ENCODE data around the gene NLE1.
"Not testable (repeated sequence)": the region's sequence is repeated elsewhere in the genome, so short reads cannot be mapped to it uniquely, and the experiment has no call there.

Gene NLE1

DNA sequence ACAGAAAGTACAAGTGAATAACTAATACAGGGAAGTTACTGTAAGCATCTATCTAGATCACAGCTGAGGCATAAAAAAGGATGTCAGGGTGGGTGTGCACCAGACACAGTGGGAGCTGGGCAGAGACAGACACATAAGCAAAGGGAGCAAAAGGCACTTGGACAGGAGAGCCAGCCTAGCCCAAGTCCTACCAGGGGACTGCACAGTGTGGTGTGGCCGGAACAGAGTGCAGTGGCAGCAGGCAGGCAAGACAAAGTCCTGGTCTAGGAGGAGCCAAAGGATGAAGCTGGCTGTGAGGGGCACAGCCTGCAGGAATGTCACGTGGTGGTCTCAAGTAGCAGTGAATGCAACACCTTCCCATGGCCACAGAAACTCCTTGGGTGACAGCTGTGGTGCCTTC, 44.3 kb downstream of the NLE1 start:
- ChIA-PET POLR2A (interaction anchor here (0.9 kb wide), 1 partner anchor 13 kb away, joined by 3 read pairs; no protein-coding TSS in a partner anchor), CTCF (interaction anchor here (1.1 kb wide), 1 partner anchor 8 kb away, joined by 5 read pairs; no protein-coding TSS in a partner anchor)
- TF ChIP-seq ZNF384 (IDR thresholded peaks at IDR 0.05) (no peak), FOXM1 (IDR thresholded peaks at IDR 0.05; ENCODE audit: borderline replicate concordance) (no peak), L3MBTL2 (conservative IDR thresholded peaks at IDR 0.05) (no peak), FOXA1 (IDR thresholded peaks at IDR 0.05) (no peak), HDGF (IDR thresholded peaks at IDR 0.05; ENCODE audit: borderline replicate concordance) (no peak), LEF1 (IDR thresholded peaks at IDR 0.05; ENCODE audit: borderline replicate concordance) (no peak)
- no peak for DNase-seq (ENCODE audit: extremely low spot score)

- CTCF ChIA-PET, result interaction anchor here (0.8 kb wide), 1 partner anchor 117 kb away, joined by 3 read pairs; no protein-coding TSS in a partner anchor
Observed at GRCh38 chr17:35095741-35096140, 46.4 kb downstream of the NLE1 start.

DNA sequence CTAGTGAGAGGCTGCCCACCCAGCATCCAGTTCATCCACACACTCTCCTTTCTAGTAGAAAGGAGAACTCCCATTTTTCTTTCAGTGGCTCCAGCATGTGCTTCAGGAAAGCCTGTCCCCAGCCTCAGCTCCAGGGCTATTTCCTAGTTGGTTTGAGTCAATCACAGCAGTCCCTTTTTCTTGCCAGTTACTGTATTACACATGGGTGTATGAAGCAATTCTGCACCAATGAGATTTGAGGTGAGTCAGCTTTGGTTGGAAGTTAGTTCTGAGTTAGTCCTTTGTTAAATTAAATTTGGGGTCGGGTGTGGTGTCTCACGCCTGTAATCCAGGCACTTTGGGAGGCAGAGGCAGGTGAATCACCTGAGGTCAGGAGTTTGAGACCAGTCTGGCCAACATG, 47.2 kb downstream of the NLE1 start:
- DNase-seq (ENCODE audit: extremely low spot score), result no peak
- no peak for TF ChIP-seq SP1 (IDR thresholded peaks at IDR 0.05)
- TF ChIP-seq L3MBTL2 (conservative IDR thresholded peaks at IDR 0.05), result no peak
- CTCF ChIA-PET, result interaction anchor here (0.6 kb wide), 1 partner anchor 683 kb away, joined by 5 read pairs; no protein-coding TSS in a partner anchor
- POLR2A ChIA-PET, result no interaction called here

More at GRCh38 chr17:35095741-35096140, 46.4 kb downstream of the NLE1 start:
- TF ChIP-seq LEF1 (IDR thresholded peaks at IDR 0.05; ENCODE audit: borderline replicate concordance), result no peak
- TF ChIP-seq FOXK2 (IDR thresholded peaks at IDR 0.05), result no peak
- TF ChIP-seq CTBP1 (IDR thresholded peaks at IDR 0.05; ENCODE audit: borderline replicate concordance), result no peak
- TF ChIP-seq FOXM1 (IDR thresholded peaks at IDR 0.05; ENCODE audit: borderline replicate concordance), result no peak
- no peak for TF ChIP-seq ZNF384 (IDR thresholded peaks at IDR 0.05)
- TF ChIP-seq ELF4 (IDR thresholded peaks at IDR 0.05), result no peak
- TF ChIP-seq NFRKB (IDR thresholded peaks at IDR 0.05), result no peak
- TF ChIP-seq FOXA1 (IDR thresholded peaks at IDR 0.05), result no peak
- TF ChIP-seq, protein P1, sequence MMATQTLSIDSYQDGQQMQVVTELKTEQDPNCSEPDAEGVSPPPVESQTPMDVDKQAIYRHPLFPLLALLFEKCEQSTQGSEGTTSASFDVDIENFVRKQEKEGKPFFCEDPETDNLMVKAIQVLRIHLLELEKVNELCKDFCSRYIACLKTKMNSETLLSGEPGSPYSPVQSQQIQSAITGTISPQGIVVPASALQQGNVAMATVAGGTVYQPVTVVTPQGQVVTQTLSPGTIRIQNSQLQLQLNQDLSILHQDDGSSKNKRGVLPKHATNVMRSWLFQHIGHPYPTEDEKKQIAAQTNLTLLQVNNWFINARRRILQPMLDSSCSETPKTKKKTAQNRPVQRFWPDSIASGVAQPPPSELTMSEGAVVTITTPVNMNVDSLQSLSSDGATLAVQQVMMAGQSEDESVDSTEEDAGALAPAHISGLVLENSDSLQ (IDR thresholded peaks at IDR 0.05), result no peak
- TF ChIP-seq ARNT (IDR thresholded peaks at IDR 0.05), result no peak
- no peak for TF ChIP-seq L3MBTL2 (conservative IDR thresholded peaks at IDR 0.05)
- TF ChIP-seq BHLHE40 (IDR thresholded peaks at IDR 0.05; ENCODE audit: borderline replicate concordance), result no peak
- POLR2A ChIA-PET, result no interaction called here
- no peak for DNase-seq (ENCODE audit: extremely low spot score)

GRCh38 chr17:35090707-35091106, 51.4 kb downstream of the NLE1 start:
- CTCF ChIA-PET; DNase-seq (ENCODE audit: extremely low spot score): not testable (repeated sequence)
- POLR2A ChIA-PET, result interaction anchor here (1.2 kb wide), 1 partner anchor 488 kb away, joined by 3 read pairs; the partner anchor contains the start of gene PEX12

GRCh38 chr17:35089586-35090296, 52.4 kb downstream of the NLE1 start:
- ChIA-PET CTCF (interaction anchor here (0.9 to 1.1 kb wide), 5 partner anchors 8 to 108 kb away, joined by 3 to 8 read pairs (median 3); no protein-coding TSS in a partner anchor), POLR2A (no interaction called here)
- no peak for TF ChIP-seq FOXM1 (IDR thresholded peaks at IDR 0.05; ENCODE audit: borderline replicate concordance)
- TF ChIP-seq SUZ12 (IDR thresholded peaks at IDR 0.05), result no peak
- no peak for TF ChIP-seq HDGF (IDR thresholded peaks at IDR 0.05; ENCODE audit: borderline replicate concordance)
- 0 out of 2 replicates have a peak, but pooled peaks have one; percentile 13 for TF ChIP-seq L3MBTL2 (conservative IDR thresholded peaks at IDR 0.05)
- TF ChIP-seq LEF1 (IDR thresholded peaks at IDR 0.05; ENCODE audit: borderline replicate concordance), result no peak
- TF ChIP-seq BHLHE40 (IDR thresholded peaks at IDR 0.05; ENCODE audit: borderline replicate concordance), result no peak
- TF ChIP-seq ARNT (IDR thresholded peaks at IDR 0.05), result no peak
- TF ChIP-seq ZNF384 (IDR thresholded peaks at IDR 0.05), result no peak
- no peak for DNase-seq (ENCODE audit: extremely low spot score)

DNA sequence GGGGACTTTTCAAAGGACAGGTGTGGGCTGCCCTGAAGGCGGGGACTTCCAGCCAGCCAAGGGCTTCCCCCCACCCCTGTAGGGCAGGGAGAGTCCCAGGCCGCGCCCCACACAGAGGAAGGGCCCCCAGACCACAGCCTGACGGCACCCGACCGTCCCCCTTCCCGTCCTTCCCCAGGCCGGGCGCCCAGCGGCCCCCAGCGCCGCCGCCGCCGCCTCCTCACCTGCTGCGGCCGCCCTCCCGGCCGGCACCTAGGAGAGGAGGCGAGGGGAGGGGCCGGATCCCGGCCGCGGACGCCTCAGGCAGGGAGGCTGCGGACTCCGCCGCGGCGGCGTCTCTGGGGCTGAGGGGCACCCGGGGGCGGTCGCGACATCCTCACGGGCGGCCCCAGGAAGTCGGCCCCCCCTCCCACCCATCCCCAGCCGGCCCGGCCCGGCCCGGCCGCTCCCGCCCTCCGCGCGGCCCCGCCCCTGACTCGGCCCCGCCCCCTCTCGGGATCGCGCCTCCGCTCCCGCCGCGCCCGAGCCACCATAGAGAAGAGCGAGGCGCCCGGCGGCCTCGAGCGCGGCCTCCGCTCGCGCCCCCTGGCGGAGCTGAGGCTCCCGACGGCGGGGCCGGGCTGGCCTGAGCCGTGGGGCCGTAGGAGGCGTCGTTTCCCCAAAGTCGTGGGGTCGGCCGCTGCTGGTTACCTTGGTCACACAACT, 53.1 kb downstream of the NLE1 start:
- CTCF ChIA-PET, result interaction anchor here (0.9 to 1.1 kb wide), 5 partner anchors 9 to 108 kb away, joined by 3 to 8 read pairs (median 3); no protein-coding TSS in a partner anchor
- POLR2A ChIA-PET, result no interaction called here
- DNase-seq (ENCODE audit: extremely low spot score), result peak; percentile 82
- TF ChIP-seq SP1 (IDR thresholded peaks at IDR 0.05) (no peak), FOXA1 (IDR thresholded peaks at IDR 0.05) (no peak), NFRKB (IDR thresholded peaks at IDR 0.05) (no peak), L3MBTL2 (conservative IDR thresholded peaks at IDR 0.05) (no peak), TARDBP (IDR thresholded peaks at IDR 0.05) (no peak)

- ChIA-PET POLR2A (no interaction called here), CTCF (no interaction called here)
- DNase-seq (ENCODE audit: extremely low spot score), result peak; percentile 8
- TF ChIP-seq ARNT (IDR thresholded peaks at IDR 0.05), result no peak
- no peak for TF ChIP-seq ELF4 (IDR thresholded peaks at IDR 0.05)
- no peak for TF ChIP-seq HDGF (IDR thresholded peaks at IDR 0.05; ENCODE audit: borderline replicate concordance)
- TF ChIP-seq FOXK2 (IDR thresholded peaks at IDR 0.05), result no peak
- no peak for TF ChIP-seq FOXA1 (IDR thresholded peaks at IDR 0.05)
- TF ChIP-seq L3MBTL2 (conservative IDR thresholded peaks at IDR 0.05), result no peak
Observed at GRCh38 chr17:35088356-35088880, 53.7 kb downstream of the NLE1 start.

All from HEK293T (cell line).